ENCODE measurements around the gene PRPF19.

DNA sequence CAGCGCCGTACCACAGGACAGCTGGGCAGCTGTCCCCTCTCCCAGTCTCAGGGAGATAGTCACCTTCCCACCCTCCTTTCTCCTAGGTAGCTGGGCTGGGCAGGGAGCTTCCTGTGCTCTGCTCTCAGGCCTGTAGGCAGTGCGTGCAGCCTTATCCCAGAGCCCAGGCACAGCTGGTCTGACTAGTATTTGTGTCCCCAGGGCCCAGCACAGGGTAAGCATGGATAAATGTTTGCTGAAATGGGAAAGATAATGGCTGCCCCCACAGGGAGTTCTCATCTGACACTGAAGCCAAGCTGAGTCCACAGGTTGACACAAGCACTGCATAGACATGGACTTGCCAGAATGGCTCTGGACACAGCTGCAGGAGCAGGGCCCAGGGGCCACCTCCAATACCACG lies 35.8 kb upstream of the PRPF19 start:
- TF ChIP-seq, protein P1, sequence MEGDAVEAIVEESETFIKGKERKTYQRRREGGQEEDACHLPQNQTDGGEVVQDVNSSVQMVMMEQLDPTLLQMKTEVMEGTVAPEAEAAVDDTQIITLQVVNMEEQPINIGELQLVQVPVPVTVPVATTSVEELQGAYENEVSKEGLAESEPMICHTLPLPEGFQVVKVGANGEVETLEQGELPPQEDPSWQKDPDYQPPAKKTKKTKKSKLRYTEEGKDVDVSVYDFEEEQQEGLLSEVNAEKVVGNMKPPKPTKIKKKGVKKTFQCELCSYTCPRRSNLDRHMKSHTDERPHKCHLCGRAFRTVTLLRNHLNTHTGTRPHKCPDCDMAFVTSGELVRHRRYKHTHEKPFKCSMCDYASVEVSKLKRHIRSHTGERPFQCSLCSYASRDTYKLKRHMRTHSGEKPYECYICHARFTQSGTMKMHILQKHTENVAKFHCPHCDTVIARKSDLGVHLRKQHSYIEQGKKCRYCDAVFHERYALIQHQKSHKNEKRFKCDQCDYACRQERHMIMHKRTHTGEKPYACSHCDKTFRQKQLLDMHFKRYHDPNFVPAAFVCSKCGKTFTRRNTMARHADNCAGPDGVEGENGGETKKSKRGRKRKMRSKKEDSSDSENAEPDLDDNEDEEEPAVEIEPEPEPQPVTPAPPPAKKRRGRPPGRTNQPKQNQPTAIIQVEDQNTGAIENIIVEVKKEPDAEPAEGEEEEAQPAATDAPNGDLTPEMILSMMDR (IDR thresholded peaks at IDR 0.05; ENCODE audit: borderline replicate concordance, extremely low read depth, low read length, poor library complexity, severe bottlenecking): no peak
- TF ChIP-seq EZH2 (IDR thresholded peaks at IDR 0.05; ENCODE audit: borderline replicate concordance, low read depth, low read length, severe bottlenecking): no peak

Measured in DND-41 (cell line).